Cortex of kidney (tissue), 1 donor: ENCODE results near the gene DENND6A.
"Not testable (repeated sequence)": the region's sequence is repeated elsewhere in the genome, so short reads cannot be mapped to it uniquely, and the experiment has no call there.

ENCODE experiments used
- DNase-seq: peaks from one replicate; lab custom pipeline; 2025; lab: John Stamatoyannopoulos, UW

DENND6A gene

DNA sequence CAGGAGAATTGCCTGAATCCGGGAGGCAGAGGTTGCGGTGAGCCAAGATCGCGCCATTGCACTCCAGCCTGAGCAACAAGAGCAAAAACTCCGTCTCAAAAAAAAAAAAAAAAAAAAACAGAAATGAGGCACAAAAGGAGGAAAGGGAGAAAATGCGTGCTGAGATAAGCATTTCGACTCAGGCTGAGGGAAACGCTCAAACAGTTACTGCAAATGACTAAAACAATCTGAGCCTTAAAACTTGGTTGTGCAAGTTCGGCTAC, 813 bp downstream of the DENND6A start:
- not testable (repeated sequence) for DNase-seq

DNA sequence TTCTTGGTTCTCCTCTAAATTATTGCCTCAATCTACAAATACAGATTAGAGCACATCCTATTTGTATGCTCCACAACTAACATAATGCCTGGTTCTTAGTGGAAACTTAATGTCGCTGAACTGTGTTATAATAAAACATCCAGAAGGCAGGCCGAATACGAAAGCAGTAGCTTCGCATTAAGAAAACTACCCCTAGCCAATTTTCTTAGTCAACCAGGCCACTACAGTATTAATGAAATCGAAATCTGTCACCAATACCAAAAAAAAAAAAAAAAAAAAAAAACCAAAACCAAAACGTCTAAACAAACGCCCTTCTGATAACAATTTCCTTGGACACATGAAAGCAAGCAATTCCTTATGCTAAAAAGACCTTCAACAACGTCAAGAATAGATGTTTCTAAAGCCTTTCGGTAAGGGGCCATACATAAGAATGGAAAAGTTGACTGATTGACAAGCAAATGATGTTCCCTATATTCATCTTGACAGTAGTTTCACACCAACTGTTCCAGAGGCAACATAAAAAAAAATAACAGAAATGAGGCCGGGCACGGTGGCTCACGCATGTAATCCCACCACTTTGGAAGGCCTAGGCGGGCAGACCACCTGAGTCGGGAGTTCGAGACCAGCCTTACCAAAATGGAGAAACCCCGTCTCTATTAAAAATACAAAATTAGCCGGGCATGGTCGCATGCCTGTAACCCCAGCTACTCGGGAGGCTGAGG, 1.3 kb downstream of the DENND6A start:
- no peak for DNase-seq

DNA sequence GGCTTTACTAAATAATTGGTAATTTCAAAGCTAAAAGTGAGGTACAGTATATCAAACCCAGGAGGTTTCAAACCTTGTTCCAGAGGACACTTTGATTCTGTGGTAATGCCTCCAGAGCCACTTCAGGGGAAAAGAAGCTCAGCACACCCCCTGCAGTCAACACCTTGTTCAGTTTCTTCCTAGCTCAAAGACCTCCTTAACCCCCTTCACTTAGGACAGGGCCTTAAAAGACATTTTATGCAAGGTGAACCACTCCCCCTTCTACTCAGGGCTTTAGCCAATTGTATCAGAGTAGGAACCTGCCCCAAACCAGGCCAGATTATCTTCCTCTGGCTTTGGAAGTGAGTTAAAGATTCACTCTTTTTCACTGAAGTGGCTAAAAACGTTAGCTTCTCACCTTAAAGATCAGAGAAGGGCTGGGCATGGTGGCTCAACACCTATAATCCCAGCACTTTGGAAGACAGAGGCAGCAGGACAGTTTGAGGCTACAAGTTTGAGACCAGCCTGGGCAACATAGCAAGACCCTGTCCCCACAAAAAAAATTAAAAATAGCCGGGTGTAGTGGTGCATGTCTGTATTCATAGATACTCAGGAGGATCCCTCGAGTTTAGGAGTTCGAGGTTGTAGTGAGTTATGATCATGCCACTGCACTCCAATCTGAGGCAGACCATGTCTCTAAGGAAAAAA, 3.4 kb downstream of the DENND6A start:
- DNase-seq: no peak

DNA sequence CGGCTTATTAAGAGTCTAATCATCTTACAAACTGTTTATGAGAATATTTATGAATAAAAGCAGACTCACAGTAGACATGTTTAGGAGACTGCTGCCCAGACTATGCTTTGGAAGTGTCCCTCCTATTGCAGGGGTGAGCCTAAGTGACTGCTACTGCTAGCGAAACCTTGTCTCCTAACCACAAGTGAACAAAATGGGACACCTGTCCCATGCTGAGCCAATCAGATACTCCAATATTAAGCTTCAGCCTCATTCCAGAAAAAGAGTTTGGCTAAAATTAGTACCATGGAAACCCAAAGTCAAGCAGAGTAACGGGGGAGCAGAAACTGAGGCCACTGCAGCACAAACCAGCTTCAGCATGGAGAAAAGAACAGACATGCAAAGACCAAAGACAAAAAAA, 4.6 kb downstream of the DENND6A start:
- DNase-seq: no peak

DNA sequence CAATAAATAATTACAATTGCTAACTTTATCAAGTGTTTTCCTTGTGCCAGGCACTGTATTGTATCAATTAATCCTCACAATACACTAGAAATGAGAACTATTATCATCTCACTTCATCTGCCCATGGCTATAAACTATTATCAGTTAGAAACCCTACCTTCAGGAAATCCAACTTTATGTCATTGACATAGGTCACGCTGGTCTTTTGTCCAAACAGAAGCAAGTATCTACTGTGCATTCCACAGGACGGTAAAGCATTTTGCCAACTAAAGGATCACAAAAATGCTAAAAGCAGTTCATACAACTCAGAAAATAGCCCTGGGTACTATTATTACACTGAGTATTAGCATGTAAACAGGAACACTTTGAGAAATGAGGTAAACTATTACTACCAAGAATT, 9.6 kb downstream of the DENND6A start:
- DNase-seq: no peak

- no peak for DNase-seq
Measured at GRCh38 chr3:57682284-57682683, 10.6 kb downstream of the DENND6A start.

- no peak for DNase-seq
Measured at GRCh38 chr3:57681691-57682090, 11.2 kb downstream of the DENND6A start.

DNA sequence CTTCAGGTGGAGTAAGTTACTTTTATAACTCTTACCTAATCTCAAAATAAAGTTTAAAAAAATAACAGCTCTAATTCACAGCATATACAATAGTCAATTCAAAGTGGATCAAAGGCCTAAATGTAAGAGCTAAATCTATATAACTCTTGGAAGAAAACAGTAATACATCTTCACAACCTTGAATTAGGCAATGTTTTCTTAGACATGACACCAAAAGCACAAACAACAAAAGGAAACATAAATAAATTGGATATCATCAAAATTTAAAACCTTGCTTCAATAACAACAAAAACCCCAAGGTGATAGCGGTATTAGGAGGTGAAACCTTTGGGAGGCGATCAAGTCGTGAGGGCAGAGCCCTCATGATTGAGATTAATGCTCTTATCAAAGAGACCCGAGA, 12.8 kb downstream of the DENND6A start:
- DNase-seq: no peak

DNA sequence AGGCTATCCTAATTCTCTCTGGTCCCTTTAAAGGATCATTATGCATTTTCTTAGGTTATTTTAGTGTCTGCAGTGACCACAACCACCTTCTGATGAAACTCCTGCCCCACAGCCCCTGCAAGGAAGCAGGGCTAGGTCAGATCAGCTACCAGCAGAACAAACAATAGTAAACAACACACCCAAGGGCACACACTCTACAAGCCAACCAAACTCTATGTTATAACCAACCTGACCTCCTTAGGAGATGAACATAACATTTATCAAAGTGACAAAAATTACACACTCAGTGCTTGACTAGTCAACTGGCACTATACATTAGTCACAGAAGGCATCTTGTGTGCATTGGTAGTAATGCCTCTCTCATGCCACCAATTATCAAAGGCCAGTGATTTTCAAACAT, 17.3 kb downstream of the DENND6A start:
- DNase-seq: no peak

DNA sequence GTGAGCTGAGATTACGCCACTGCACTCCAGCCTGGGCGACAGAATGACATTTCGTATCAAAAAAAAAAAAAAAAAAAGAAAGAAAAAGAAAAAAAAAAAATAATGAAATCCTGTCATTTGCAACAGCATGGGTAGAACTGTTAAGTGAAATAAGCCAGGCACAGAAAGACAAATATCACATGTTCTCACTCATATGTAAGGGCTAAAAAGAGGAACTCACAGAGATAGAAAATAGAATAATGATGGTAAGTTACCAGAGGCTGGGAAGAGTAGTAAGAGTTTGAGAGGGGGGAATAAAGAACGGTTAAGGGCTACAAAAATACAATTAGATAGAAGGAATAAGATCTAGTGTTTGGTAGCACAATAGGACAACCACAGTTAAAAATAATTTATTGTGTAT, 19.7 kb downstream of the DENND6A start:
- no peak for DNase-seq

GRCh38 chr3:57670543-57670942, 22.3 kb downstream of the DENND6A start:
- DNase-seq: no peak

DNA sequence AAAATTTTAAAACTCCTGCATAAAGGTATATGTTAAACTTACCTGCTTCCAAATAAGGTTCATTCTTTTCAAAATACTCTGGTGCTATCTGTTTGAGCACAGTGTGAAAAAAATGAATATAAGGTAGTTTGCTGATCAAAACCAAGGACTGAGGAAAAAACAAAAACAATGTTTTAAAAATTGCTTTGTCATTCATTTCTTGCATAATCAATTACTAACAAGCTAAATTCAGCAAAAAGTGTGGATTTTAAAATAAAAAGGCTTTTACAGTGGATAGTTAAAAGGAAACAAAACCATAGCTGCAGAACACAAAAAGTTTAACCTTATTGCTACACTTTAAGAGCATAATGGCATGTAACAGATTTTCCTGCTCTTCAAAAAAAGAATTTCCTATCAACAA, 31.5 kb downstream of the DENND6A start:
- DNase-seq: no peak

DNA sequence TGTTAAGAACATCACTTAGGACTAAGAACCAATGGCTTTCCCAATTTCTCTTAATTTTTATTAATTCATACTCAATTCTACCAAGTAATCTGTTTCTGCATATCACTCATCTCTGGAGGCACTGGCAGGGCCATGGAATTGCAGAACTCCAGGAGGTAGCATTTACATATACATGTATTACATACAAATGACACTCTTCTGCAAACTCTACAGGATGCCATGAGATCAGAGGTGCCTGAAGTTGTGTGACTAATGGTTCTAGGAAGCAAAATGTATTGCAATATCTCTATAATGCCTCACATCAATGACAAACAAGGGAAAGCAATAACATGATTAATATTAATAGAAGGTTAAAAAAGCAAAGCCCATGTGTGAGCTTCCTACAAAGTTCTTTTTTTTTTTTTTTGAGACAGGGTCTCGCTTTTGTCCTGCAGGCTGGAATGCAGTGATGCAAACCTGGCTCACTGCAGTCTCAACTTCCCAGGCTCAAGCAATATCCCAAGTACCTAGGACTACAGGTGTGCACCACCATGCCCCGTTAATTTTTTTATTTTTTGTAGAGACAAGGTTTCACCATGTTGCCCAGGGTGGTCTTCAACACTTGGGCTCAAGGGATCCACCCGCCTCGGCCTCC, 33.0 kb downstream of the DENND6A start:
- no peak for DNase-seq

GRCh38 chr3:57659004-57659673, 33.7 kb downstream of the DENND6A start:
- DNase-seq: no peak

GRCh38 chr3:57658536-57658935, 34.3 kb downstream of the DENND6A start:
- no peak for DNase-seq

DNA sequence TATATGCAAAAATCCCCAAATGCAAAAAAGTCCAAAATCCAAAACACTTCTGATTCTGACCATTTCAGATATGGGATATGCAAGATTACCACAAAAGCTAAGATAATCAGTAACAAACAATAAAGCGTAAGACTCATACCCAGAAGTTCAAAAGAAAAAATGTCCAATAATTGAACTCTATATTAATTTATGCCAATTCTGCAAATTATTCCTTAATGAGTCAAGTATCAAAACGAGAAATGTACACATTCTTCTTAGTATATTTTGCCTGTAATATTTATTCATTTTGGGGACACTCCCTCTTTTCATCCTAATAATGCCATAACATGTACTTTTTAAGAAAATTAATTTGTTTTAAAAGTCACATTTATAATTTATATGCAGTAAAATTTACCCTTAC, 37.1 kb downstream of the DENND6A start:
- no peak for DNase-seq

DNA sequence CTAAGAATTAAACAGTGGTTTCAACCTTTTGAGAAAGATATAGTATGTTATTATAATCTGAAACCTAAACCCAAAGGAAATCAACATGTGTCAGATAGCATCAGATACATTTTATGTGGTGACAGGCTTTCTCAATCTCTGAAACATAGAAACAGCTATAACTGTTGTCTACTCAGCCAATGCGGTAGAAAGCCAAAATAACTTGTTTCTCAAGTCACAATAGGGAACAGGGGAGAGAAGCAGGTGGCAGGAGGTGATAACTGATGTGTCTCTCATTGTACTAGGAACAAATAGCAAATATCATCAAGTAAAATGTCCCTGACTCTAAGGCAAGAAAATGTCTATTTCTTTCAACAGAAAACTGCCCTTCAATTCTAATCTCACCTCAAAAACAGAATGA, 38.6 kb downstream of the DENND6A start:
- no peak for DNase-seq

DNA sequence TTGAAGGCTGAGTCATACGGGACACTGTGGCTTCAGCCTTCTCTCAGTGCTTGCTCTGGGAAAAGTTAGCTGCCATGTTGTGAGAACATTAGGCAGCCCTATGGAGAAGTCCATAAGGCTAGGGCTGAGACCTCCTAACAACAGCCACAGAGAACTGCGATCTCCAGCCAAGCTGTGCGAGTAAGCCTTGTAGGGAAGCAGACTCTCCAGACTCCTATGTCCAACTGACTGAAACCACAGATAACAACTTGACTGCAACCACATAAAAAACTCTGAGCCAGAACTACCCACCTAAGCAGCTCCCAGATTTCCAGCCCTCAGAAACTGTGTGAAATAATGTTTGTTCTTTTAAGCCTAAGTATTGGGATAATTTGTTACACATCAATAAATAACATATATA, 40.7 kb downstream of the DENND6A start:
- no peak for DNase-seq

DNA sequence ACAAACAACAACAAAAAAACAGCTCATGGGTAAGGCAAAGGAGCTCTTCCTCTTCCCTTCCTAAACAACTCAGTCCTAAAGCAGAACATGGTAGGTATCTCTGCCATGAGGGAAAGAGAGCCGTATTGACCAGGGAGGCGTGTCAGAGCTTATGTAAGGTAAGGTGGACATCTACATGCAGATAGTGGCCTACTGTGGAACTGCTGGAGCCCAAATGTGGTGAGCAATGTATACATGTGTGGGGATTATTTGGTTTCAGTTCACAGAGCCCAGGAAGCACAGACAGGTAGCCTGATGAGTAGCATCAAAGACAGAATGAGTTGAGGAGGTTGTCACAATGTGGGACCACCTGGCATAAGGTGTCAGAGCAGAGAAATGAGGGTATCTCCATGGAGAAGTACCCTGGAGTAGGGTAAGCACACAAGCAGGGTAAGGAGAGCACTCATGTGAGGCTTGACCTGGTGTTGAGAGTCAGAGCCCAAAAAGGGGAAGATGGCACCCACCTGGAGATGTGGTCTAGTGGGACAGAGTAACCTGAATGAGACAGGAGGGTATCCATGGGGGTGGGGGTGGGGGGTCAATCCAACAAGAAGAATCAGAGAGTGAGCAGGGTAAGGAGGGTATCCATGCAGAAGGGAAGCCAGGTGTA, 45.5 kb downstream of the DENND6A start:
- DNase-seq: no peak

DNA sequence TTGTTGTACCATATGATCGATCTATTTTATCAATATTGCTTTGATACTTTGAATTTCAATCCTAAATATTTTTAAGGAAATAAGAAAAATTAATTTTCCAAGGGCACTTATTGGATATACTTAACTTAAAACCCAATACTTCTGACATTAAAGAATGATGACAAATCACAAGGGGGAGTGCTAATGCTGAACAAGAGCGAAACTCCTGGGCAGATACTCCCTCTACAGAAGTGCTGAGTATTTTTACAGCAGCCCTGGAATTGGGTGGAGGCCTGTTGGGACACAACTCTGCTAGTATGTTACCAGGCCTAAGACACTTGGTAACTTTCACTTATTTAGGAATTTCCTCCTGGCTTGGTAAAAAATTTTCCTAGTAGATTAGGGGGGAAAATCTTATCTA, 46.2 kb downstream of the DENND6A start:
- no peak for DNase-seq

DNA sequence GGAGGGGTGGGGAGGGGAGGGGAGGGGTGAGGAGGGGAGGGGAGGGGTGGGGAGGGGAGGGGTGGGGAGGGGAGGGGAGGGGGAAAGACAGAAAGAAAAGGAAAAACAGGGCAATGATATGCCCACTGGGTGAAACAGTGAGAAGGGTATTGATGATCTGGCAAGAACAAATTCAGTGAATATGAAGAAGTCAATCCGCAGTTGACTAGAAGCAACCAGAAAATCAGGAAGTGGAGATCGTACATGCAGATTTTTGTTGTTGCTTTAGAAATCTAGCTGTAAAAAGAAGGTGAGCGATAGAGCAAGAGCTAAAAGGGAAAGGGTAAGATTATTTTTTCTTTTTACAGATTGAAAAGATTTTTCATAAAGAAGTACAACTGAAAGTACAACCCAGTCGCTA, 48.1 kb downstream of the DENND6A start:
- DNase-seq: no peak

DNA sequence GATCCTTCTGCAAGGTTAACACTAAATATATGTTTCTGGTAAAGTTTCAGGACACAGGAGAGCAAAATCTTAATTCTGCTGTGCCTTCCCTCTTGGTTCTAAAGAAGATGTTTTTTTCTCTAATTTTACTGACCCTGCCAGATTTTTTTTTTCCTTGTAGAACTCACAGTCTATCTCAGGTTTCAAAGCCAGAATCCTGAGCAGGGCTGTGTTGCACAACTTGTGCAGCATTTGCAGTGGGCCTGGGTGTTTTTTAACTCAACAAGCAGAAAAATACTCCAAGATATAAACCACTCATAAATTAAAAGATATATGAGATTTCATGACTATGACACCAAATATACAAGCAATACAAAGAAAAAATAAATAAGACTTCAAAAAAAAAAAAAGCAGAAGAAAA, 55.5 kb downstream of the DENND6A start:
- no peak for DNase-seq

DNA sequence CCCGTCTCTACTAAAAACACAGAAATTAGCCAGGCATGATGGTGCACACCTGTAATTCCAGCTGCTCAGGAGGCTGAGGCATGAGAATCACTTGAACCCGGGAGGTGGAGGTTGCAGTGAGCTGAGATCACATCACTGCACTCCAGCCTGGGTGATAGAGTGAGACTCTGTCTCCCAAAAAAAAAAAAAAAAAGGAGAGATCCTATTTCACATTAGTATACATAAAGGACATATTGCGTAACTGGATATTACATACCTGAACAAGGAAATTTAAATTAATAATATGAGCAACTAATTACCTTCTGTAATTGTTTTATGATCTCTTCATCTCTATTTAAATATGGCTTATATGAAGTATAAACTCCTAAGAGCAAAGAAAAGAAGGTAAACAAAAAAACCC, 58.6 kb downstream of the DENND6A start:
- DNase-seq: not testable (repeated sequence)
